GM21360 (cell line): ENCODE results near the gene ZNF829.

Experiments used
- ATAC-seq: cut with Tn5 transposase; IDR thresholded peaks from one replicate; pipeline ENCODE4 v1.9.1; 2021; ENCODE audit warnings: mild to moderate bottlenecking, moderate library complexity; ENCODE audit not compliant: unreplicated experiment

The ZNF829 gene

DNA sequence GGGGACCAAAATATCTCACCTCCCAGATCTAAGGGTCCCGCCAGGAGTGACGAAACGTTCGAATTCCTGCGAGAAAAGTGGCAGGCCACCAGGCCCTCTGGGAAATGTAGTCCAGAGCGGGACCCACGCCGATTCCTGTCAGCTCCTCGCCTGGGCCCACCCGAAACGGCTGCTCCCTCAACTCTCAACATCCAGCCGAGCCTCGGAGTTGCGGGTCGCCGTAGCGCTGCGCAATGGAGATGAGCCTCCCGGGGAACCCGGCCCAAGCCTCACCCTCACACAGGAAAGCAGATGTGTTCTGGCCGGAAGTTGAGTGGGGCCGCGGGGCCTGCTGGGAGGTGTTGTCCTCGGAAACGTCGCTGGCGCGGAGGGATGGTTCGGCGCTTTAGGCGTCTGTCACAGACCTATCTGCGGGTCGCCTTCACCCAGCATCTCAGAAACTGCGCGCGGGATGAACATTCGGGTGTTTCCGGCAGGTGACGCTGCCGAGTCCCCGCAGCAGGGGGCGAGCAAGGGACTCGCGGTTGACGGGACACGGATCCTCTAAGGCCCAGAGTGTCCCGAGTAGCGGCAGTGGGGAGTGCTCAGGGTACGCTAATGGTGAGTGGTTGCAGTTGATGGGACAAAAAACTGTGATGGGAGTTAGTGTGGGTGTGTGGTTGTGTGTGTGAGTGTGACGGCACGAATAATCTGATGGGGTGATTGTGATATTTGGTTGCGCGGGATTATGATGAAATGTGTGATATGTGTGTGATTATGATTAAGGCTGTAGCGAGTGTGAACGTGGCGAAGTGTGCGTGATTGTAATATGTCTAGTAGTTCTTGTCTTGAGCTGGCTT lies at the start of gene ZNF829, which contains the start of gene ZNF568:
ZNF829 (minus strand) TSS at position 300 of the 839 bp plus-strand sequence. CDS start 1,124 bp downstream, outside the sequence.
ZNF568 (plus strand) TSS at position 341 of the 839 bp plus-strand sequence. CDS start 6,439 bp downstream, outside the sequence.
- peak; percentile 91 for ATAC-seq

- no peak for ATAC-seq
These were observed 47.2 kb upstream of the ZNF829 start for GRCh38 chr19:36963280-36963679.

GRCh38 chr19:36962346-36962745 lies 46.3 kb upstream of the ZNF829 start:
- ATAC-seq: no peak

- no peak for ATAC-seq
These were observed 34.4 kb upstream of the ZNF829 start for GRCh38 chr19:36950335-36951119.

- no peak for ATAC-seq
These were observed 23.1 kb upstream of the ZNF829 start for GRCh38 chr19:36939153-36939552.

DNA sequence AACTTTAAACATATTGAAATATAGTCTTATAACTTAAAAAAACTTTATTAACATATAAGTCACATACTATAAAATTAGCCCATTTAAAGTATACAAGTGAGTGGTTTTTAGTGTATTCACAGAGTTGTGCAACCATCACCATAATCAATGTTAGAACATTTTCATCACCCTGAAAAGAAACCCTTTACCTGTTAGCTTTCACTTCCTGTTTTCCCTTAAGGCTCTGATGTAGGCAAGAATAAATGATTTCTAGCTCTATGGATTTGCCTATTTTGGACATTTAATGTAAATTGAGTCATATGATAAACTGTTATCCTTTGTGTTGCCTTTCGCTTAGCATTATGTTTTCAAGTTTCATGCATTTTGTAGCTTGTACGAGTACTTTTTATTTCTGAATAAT lies 15.6 kb upstream of the ZNF829 start:
- no peak for ATAC-seq

DNA sequence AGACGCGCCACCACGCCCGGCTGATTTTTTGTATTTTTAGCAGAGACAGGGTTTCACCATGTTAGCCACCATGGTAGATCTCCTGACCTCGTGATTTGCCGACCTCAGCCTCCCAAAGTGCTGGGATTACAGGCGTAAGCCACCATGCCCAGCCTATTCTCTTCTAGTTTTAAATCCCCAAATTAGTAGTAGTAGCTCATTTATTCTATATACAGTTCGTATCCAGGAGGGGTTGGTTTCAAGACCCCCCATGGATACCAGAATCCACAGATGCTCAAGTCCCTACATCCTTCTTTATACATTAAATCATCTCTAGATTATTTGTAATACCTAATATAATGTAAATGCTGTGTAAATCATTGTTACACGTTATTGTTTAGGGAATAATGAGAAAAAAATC lies 2.0 kb upstream of the ZNF829 start:
- ATAC-seq: no peak

- no peak for ATAC-seq
These were observed 900 bp upstream of the ZNF829 start for GRCh38 chr19:36916991-36917390.

DNA sequence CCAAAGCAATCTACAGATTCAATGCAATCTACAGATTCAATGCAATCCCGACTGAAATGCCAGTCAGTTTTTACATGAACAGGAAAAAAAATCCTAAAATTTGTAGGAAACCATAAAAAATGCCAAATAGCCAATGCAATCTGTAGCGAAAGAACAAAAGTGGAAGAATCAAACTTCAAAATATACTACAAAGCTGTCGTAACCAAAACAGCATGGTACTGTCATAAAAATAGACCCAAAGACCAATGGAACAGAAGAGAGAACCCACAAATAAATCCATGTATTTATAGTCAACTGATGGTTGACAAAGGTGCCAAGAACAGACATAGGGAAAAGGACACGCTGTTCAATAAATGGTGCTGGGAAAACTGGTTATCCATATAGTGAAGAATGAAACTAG lies 17.7 kb downstream of the ZNF829 start:
- no peak for ATAC-seq

GRCh38 chr19:36894849-36895383 lies 21.2 kb downstream of the ZNF829 start:
- no peak for ATAC-seq

DNA sequence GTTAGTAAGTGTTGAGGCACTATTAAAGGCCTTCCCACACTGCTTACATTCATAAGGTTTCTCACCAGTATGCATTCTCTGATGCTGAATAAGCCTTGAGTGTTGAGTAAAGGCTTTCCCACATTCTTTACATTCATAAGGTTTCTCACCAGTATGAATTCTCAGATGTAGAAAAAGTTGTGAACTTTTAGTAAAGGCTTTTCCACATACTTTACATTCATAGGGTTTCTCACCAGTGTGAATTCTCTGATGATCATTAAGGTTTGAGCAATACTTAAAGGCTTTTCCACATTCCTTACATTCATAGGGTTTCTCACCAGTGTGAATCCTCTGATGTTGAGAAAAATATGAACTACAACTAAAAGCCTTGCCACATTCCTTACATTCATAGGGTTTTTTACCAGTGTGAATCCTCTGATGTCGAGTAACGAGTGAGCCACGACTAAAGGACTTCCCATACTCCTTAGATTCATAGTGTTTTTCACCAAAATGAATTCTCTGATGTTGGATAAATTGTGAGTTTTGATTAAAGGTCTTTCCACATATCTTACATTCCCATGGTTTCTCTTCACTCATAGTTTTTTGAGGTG lies 24.2 kb downstream of the ZNF829 start:
- no peak for ATAC-seq

DNA sequence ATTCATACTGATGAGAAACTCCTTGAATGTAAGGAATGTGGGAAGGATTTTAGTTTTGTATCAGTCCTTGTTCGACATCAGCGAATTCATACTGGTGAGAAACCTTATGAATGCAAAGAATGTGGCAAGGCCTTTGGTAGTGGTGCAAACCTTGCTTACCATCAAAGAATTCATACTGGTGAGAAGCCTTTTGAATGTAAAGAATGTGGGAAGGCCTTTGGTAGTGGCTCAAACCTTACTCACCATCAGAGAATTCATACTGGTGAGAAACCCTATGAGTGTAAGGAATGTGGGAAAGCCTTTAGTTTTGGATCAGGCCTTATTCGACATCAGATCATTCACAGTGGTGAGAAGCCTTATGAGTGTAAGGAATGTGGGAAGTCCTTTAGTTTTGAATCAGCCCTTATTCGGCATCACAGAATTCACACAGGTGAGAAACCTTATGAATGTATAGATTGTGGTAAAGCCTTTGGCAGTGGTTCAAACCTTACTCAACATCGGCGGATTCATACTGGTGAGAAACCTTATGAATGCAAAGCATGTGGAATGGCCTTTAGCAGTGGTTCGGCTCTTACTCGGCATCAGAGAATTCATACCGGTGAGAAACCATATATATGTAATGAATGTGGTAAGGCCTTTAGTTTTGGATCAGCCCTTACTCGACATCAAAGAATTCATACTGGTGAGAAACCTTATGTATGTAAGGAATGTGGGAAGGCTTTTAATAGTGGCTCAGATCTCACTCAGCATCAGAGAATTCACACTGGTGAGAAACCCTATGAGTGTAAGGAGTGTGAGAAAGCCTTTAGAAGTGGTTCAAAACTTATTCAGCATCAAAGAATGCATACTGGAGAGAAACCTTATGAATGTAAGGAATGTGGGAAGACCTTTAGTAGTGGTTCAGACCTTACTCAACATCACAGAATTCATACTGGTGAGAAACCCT lies 38.8 kb downstream of the ZNF829 start:
- no peak for ATAC-seq

DNA sequence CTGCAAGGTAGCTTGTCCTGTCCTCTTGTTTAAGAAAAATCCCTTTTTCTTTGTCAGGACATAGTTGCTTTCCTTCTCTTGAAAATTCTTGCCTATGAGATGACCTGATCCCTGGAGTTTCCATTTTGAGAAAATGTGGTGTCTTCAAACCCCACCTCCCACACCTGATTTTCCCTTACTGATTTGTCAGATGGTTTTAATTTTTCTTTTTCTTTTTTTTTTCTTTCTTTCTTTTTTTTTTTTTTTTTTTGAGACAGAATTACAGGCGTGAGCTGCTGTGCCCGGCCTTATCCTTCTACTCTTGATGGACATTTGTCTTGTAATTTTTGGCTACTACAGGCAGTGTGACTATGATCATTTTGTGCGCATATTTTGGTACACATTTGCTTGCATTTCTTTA lies 64.2 kb downstream of the ZNF829 start:
- ATAC-seq: no peak

GRCh38 chr19:36850559-36851442 lies 65.3 kb downstream of the ZNF829 start, which contains the start of gene ZNF345:
TSS of gene ZNF345 (plus strand) at chr19:36850876. CDS start at chr19:36876831, 25,955 bp downstream.
- ATAC-seq: peak; percentile 74

- peak; percentile 83 for ATAC-seq
These were observed 66.2 kb downstream of the ZNF829 start for GRCh38 chr19:36849701-36850558.

DNA sequence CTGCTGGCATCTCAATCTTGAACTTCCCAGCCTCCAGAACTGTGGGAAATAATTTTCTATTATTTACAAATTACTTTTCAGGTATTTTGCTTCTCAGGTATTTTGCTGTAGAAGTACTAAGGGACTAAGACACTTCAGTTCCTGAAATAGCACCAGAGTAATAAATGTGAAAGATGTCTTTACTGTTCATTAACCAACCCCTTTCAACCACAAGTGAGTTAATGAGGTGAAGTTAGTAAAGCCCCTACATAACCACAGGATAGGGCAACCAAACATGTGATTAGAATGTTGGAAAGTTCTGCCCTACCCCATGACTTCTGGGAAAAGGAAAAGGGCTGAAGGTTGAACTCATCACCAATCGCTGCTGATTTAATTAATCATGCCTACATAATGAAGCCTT lies 68.1 kb downstream of the ZNF829 start:
- no peak for ATAC-seq

DNA sequence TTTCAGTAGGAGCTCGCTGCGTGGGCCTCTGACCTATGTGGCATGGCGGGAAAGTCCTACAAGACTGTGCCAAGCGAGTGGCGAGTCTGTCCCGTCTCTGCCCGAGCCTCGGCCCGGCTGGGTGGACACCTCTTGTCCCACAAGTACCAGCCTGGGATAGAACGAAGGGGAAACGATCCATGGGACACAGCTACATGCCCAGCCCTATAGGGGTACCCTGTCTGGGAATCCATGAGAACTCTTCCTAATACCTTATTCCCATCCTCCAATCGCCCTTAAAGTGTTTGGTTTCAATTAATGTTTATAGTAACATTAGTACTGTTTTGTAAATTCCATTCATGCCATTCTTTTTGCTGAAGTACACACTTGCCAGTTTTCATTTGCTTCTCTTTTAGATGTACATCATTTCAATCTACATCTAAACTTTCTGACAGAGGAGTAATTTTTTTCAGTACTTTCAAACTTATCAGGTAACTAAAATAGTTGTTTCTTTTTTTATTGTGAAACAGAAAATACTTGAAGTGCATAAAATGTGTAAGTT lies 77.2 kb downstream of the ZNF829 start:
- ATAC-seq: no peak
